ENCODE measurements around the gene ERBIN.
"Not testable (repeated sequence)": the region's sequence is repeated elsewhere in the genome, so short reads cannot be mapped to it uniquely, and the experiment has no call there.

ERBIN gene

DNA sequence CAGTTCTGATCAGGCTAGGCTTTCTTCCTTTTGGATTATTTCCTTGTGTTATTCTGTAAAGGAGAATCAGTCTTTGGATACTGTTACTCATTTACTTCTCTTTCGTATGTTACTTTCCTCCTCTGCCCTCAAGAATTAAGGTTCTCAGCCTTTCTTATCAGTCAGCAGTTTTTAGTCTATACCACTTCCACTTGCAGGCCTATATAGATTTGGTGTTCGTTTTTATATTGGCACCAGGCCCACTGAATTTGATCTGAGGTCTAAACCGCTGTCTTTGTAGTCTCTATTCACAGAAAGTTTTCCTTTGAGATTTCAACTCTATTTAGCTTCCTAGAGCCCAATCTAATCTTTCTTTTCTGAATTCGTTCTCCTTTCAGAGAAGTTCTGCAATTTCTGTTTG, 62.8 kb downstream of the ERBIN start:
- intact Hi-C loops (cut with DNase I): no loop called here
- DNase-seq: no peak

GRCh38 chr5:65992630-65993029, 66.3 kb downstream of the ERBIN start:
- DNase-seq: no peak
- intact Hi-C loops (cut with DNase I): no loop called here

DNA sequence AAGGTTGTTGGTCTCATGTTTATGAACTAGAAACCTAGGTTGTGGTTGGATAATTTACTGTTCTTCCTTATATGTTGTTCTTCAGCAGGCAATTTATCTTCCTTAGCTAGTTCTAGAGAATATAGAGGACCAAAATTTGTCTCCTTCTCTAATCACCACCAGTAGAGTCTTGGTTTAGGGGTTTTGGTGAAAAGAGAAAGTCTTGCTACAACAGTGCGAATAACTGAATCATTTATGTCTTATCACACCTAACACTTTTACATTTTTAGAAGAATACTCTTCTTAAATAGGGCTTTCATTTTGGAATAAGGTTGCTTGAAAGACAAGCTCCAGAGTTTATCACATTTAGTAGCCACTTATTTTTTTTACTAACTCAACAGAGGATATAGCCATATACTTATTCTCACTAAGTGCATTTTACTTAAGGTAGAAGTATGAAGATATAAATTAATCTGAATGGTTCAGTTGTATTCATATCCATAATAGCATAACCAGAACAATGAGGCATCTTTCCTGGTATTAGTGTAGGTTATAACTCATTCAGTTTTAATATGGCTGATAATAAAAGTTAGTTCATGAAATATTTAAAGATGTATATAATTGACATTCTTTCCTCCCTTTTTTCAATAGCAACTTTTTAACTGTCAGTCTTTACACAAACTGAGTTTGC, 67.9 kb downstream of the ERBIN start:
- intact Hi-C loops (cut with DNase I): no loop called here
- no peak for DNase-seq

DNA sequence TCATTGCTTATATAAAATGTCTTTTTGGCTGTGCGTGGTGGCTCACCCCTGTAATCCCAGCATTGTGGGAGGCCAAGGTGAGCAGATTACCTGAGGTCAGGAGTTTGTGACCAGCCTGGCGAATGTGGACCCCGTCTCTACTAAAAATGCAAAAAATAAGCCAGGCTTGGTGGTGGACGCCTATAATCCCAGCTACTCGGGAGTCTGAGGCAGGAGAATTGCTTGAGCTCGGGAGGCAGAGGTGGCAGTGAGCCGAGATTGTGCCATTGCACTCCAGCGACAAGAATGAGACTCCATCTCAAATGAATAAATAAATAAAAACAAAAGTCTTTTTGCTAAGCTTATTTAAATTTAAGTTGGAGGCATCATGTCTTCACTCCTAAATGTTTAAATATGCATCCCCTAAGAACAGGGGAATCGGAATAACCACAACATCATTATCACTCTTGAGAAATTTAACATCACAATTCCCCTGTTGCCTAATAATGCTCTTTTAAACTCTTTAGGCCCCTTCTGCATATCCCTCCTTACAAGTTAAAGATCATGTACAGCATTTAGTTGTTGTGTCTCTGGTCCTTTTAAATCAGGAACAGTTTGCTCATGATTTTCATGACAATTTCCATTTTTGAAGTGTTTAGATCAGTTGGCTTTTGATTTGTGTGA, 72.8 kb downstream of the ERBIN start:
- no peak for DNase-seq
- intact Hi-C loops (cut with DNase I): no loop called here

GRCh38 chr5:66001952-66002351, 75.6 kb downstream of the ERBIN start:
- no peak for DNase-seq
- intact Hi-C loops (cut with DNase I): no loop called here

DNA sequence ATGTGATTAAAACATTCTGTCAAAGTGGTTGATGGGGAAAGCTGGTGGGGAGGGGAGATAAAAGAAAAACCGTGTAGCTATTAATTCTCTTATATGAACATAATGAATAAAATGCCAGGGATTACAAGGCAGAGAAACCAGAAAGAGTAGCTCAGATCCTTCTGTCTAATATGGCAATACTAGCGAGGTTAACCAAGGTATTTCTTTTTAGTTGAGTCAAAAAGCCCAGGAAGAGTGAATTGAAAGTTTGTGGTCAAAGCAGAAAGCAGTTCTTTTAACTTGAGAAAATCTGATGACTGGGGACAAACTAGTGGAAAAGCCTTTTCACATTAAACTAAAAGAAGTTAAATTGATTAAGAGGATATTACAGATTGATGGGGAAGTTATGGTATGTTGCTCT, 76.0 kb downstream of the ERBIN start:
- DNase-seq: no peak

DNA sequence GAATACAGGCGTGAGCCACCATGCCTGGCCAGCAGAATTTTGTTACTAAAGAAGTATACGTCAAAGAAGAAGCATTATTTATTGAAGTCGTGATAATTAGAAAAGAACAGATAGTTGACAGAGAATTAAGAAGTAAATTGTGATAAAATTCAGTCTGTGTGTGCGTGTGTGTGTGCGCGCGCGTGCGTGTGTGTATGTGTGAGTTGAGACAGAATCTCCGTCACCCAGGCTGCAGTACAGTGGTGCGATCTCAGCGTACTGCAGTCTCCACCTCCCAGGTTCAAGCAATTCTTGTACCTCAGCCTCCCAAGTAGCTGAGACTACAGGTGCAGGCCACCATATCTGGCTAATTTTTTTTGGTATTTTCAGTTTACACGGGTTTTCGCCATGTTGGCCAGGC, 77.8 kb downstream of the ERBIN start:
- no peak for DNase-seq
- intact Hi-C loops (cut with DNase I): no loop called here

More for the DNA sequence above, 76.0 kb downstream of the ERBIN start:
- intact Hi-C loops (cut with DNase I): no loop called here

DNA sequence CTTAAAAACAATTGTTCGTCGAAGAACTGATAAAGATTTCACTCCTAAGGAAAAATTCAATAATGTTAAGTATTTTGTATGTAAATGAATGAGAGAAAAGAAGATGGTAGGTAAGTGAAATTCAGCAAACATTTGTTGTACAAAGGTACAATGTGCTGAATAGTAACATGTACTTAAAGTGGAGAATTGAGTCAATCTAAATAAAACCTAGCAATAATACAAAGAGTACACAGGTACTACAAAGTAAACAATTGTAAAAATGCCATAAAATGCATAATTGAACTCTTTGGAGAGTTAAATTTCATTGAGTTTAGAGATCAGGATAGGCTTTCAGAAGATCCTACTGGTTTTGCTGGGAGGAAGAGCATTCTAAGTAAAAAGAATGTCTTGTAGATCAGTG, 82.9 kb downstream of the ERBIN start:
- no peak for DNase-seq
- intact Hi-C loops (cut with DNase I): no loop called here

DNA sequence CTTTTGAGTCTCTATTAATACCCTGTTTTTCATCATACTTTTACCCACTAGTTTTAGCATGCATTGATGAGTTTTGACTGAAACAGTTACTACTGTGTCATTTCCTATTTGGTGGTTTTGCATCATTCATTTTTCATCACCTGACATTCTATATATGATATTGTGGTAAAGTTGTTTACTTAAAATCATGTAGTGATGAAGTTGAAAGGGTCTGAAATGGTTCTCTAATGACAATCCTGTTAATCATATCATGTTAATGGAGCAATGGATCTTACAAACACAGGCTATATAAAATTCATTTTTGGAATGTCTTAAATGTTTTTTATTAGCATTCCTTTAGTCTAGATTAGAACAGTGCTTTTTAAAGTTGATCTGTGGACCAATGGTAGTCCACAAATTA, 84.1 kb downstream of the ERBIN start:
- no peak for DNase-seq
- intact Hi-C loops (cut with DNase I): no loop called here

DNA sequence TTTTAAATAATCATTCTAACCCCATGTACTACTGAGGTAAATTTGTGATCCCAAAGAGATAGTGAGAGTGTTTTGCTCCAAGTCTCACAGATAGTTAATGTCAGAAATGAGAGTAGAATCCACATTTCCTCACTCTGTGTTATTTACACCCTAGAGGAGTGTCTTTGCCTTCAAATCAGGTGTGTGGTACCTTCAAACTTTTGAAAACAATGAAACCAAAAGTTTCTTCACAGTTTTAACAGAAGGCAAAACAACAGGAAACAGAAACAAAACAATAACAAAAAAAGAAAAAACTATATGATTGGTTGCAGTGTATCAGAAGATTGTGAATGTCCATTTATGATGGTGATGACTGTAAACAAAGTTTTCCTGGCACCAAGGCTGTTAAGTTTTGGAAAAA, 85.9 kb downstream of the ERBIN start:
- intact Hi-C loops (cut with DNase I): no loop called here
- DNase-seq: no peak

DNA sequence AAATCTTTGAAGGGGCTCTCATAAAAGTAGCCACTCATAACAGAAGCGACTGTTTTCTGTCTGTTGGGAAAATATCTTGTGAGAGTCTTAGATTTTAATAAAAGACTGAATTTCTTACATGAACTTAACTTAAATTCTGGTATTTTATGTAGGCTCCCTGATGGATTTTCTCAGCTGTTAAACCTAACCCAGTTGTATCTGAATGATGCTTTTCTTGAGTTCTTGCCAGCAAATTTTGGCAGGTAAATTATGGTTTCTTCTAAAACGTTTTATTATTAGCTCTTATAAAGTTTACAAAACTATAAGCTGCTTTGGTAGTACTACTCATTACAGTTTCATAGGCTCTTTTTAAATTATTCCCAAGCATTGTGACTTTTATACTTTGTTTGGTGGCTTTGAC, 87.0 kb downstream of the ERBIN start:
- no peak for DNase-seq
- intact Hi-C loops (cut with DNase I): no loop called here

- intact Hi-C loops (cut with DNase I): no loop called here
- no peak for DNase-seq
Measured at GRCh38 chr5:66013906-66014305, 87.5 kb downstream of the ERBIN start.

GRCh38 chr5:66015196-66015960, 89.0 kb downstream of the ERBIN start:
- intact Hi-C loops (cut with DNase I): no loop called here

GRCh38 chr5:66021585-66021984, 95.2 kb downstream of the ERBIN start:
- intact Hi-C loops (cut with DNase I): no loop called here
- DNase-seq: no peak

More at GRCh38 chr5:66015196-66015960, 89.0 kb downstream of the ERBIN start:
- DNase-seq: no peak

DNA sequence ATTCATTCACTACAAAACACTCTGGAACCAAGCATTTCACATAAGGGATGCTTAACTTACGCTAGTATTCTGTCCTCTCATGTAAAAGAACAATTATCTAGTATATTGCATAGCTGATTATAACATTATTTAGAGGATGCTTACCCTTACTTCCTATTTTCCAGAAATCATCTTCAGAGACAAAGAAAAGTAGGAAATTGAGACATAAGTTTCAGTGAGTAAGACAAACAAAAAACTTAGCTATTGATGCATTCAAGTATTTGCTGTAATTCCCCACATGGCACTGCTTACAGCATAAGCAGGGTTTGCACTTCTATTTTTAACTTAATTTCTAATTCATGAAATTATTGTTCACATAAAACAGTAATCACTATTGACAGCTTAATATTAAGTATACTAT, 112.9 kb downstream of the ERBIN start:
- intact Hi-C loops (cut with DNase I): no loop called here
- no peak for DNase-seq

DNA sequence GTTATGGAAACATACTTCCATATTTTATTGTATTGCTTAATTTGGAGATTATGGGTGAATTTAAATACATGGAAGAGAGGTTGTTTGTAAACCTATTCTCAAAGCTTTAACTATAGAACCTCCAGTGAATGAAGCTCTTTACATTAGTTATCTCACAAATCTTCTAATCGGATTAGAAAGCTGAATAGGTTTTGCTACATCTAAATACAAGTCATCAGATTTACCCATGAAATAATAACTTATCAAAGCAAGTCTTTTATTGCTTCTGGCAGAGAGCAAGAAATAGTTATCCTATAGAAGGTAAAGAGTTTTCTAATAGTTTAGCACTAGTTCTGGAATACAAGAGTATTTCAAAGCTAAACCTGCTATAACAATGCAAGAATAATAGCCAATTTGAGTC, 113.3 kb downstream of the ERBIN start:
- no peak for DNase-seq
- intact Hi-C loops (cut with DNase I): no loop called here

DNA sequence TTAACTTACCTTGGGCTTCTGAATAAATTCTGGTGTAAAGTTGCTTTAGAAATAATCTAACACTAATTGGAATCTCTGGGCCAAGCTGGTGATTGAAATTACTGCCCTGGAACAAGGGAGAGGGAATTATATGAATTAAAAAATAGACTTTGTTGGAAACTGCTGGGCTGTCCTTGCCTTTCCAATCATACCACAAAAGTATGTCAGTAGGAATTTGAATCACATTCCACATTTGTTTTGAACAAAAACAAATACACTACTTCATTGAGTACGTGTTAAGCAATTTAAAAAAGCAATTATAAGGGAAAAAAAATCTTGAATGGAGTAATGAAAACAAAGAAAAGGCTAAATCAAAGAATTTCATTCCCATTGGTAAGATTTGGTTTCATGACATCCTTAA, 115.3 kb downstream of the ERBIN start:
- DNase-seq: no peak
- intact Hi-C loops (cut with DNase I): no loop called here

GRCh38 chr5:66057239-66057638, 130.9 kb downstream of the ERBIN start:
- no peak for DNase-seq
- intact Hi-C loops (cut with DNase I): no loop called here

DNA sequence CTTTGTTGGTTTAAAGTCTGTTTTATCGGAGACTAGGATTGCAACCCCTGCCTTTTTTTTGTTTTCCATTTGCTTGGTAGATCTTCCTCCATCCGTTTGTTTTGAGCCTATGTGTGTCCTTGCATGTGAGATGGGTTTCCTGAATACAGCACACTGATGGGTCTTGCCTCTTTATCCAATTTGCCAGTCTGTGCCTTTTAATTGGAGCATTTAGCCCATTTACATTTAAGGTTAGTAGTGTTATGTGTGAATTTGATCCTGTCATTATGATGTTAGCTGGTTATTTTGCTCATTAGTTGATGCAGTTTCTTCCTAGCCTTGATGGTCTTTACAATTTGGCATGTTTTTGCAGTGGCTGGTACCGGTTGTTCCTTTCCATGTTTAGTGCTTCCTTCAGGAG, 134.9 kb downstream of the ERBIN start:
- intact Hi-C loops (cut with DNase I); DNase-seq: not testable (repeated sequence)

- DNase-seq; intact Hi-C loops (cut with DNase I): not testable (repeated sequence)
Measured at GRCh38 chr5:66063061-66063460, 136.7 kb downstream of the ERBIN start.

DNA sequence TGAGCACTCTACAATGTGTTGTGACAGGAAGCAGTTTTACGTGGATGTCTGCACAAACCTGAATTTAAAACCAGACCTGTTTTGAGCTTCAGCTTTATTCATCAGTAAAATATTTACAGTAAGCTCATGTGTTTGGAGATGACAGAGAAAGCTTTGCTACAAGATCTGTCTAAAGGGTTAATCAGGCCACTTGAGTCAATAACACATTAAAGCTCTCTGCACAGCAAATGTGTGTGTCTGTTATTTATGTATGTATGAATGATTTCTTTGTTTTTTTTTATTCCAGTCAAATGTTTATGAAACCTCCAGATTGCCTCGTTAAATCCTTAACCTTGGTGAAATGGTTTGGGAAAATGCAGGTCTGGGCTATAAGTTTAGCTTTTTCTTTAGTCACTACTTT, 140.5 kb downstream of the ERBIN start:
- intact Hi-C loops (cut with DNase I): no loop called here
- DNase-seq: no peak

All from head of caudate nucleus (tissue), 42 donors.